Coronary artery (tissue), 2 donors: ENCODE data around the gene EDRF1.

ENCODE experiments used
- DNase-seq: peaks from one replicate; pipeline ENCODE4 v3.0.0-alpha.2; 2017; ENCODE audit warnings: low spot score
- H3K27ac ChIP-seq, 2 donors: fragments of 200-600 bp; sonication (generic); one replicate each; pipeline ENCODE4 v1.5.1; 2016 to 2019
- H3K4me3 ChIP-seq: fragments of 200-600 bp; sonication (generic); 2 replicates; pipeline ENCODE4 v1.5.1; 2016; ENCODE audit warnings: mild to moderate bottlenecking, moderate library complexity
- CTCF ChIP-seq: fragments of 200-600 bp; sonication (generic); IDR thresholded peaks from one replicate; pipeline ENCODE4 v1.5.1; 2019; ENCODE audit warnings: antibody characterized with exemption

The EDRF1 gene

GRCh38 chr10:125801574-125801973 lies 82.1 kb downstream of the EDRF1 start:
- no peak overlapping the region for H3K27ac ChIP-seq
- no peak for TF ChIP-seq CTCF
- no peak for DNase-seq
- H3K4me3 ChIP-seq, result no peak overlapping the region

- no peak for TF ChIP-seq CTCF
- H3K4me3 ChIP-seq, result no peak overlapping the region
- DNase-seq, result no peak
- no peak overlapping the region for H3K27ac ChIP-seq
Measured at GRCh38 chr10:125802131-125802530, 82.6 kb downstream of the EDRF1 start.

- H3K27ac ChIP-seq, result no peak overlapping the region
- TF ChIP-seq CTCF, result no peak
- DNase-seq, result no peak
- H3K4me3 ChIP-seq, result no peak overlapping the region
Measured at GRCh38 chr10:125802739-125803138, 83.2 kb downstream of the EDRF1 start.

- H3K27ac ChIP-seq, result no peak overlapping the region
- no peak for TF ChIP-seq CTCF
- DNase-seq, result no peak
- no peak overlapping the region for H3K4me3 ChIP-seq
Measured at GRCh38 chr10:125808047-125808446, 88.5 kb downstream of the EDRF1 start.

GRCh38 chr10:125811251-125811650 lies 91.7 kb downstream of the EDRF1 start:
- no peak for DNase-seq
- no peak for TF ChIP-seq CTCF
- H3K27ac ChIP-seq, result no peak overlapping the region
- H3K4me3 ChIP-seq, result no peak overlapping the region

GRCh38 chr10:125812128-125812750 lies 92.7 kb downstream of the EDRF1 start:
- DNase-seq, result no peak
- Histone ChIP-seq H3K27ac (no peak overlapping the region), H3K4me3 (no peak overlapping the region)
- TF ChIP-seq CTCF, result no peak
